GM12801 (cell line): ENCODE measurements around the gene COL4A3.

ENCODE experiments used
- TF ChIP-seq, protein P1 (sequence below): IDR thresholded peaks from one replicate; pipeline ENCODE4 v1.5.1; 2011; ENCODE audit warnings: control low read depth; ENCODE audit not compliant: insufficient read length; ENCODE audit errors: extremely low read depth

COL4A3 gene

DNA sequence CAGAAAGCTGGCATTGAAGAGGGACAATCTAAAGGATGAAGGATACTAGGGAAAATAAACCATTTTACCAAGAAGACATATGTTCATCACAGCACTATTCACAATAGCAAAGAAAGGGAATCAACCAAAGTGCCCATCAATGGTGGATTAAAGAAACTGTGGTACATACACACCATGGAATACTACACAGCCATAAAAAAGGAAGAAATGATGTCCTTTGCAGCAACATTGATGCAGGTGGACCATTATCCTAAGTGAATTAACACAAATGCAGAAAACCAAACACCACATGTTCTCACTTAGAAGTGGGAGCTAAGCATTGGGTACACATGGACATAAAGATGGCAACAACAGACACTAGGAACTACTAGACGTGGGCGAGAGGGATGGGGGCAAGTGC, 153.4 kb downstream of the COL4A3 start:
- TF ChIP-seq, protein P1, sequence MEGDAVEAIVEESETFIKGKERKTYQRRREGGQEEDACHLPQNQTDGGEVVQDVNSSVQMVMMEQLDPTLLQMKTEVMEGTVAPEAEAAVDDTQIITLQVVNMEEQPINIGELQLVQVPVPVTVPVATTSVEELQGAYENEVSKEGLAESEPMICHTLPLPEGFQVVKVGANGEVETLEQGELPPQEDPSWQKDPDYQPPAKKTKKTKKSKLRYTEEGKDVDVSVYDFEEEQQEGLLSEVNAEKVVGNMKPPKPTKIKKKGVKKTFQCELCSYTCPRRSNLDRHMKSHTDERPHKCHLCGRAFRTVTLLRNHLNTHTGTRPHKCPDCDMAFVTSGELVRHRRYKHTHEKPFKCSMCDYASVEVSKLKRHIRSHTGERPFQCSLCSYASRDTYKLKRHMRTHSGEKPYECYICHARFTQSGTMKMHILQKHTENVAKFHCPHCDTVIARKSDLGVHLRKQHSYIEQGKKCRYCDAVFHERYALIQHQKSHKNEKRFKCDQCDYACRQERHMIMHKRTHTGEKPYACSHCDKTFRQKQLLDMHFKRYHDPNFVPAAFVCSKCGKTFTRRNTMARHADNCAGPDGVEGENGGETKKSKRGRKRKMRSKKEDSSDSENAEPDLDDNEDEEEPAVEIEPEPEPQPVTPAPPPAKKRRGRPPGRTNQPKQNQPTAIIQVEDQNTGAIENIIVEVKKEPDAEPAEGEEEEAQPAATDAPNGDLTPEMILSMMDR = no peak

DNA sequence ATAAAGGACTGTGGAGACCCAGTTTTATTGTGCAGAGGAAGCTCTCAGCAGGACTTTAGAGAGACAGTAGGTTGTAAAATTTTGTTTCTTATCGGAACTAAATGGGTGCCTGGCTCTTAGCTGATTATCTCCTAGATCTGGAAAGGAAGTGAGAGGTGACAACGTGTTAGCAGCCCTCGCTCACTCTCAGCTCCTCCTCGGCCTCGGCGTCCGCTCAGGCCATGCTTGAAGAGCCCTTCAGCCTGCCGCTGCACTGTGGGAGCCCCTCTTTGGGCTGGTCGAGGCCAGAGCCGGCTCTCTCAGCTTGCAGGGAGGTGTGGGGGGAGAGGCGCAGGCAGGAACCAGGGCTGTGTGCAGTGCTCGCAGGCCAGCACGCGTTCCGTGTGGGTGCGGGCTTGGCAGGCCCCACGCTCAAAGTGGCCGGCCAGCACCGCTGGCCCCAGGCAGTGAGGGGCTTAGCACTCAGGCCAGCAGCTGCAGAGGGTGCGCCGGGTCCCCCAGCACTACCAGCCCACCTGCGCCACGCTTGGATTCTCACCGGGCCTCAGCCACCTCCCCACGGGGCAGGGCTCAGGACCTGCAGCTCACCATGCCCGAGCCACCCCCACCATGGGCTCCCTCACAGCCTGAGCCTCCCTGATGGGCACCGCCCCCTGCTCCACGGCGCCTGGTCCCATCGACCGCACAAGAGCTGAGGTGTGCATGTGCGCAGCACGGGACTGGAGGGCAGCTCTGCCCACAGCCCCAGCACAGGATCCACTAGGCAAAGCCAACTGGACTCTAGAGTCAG, 156.1 kb downstream of the COL4A3 start:
- TF ChIP-seq, protein P1 = no peak

DNA sequence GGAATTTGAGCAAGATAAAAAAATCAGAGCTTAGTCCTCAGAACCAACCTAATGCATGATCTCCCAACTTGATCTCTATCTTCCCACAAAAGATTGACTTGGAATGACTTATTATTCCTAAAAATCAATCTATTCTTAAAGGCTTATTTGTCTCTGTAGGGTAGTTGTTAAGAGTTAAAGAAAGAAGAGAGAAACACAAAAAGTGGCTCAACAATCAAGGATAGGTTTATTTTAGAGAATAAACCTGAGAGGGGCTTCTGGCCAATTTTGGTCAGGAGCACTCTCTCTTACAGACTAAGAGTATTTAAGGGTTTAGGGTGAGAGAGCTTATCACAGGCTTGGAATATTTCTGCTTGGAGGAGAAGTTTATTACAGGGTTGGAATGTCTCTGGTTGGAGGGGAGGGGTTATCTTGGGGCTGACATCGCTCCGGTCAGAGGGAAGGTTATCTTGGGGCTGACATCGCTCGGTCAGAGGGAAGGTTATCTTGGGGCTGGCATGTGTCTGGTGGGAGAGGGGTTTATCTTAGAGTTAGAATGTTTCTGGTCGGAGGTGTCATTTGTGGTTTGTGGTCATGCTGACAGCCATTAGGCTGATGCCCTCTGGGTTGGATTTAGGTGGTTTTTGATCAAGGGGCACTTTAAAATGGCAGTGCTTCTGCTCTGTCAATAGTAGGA, 158.2 kb downstream of the COL4A3 start:
- TF ChIP-seq, protein P1 = no peak

DNA sequence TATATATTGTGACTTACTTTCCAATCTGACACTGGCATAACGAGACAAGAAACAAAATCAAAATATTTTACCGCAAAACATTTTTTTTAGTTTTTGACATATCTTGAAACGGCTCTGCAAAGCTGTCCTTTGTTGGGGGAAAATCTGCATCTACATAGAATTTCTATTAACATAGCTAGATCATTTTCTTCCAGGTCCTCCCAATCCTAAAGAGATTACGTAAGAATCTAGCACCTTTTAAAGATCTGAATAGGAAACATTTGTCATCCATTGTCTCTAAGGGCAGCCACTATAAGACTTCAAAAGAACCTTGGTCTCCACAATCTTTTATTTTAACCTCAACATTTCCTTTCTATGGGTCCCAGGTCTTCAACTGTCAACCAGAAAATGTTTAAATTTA, 159.4 kb downstream of the COL4A3 start:
- TF ChIP-seq, protein P1 = no peak

DNA sequence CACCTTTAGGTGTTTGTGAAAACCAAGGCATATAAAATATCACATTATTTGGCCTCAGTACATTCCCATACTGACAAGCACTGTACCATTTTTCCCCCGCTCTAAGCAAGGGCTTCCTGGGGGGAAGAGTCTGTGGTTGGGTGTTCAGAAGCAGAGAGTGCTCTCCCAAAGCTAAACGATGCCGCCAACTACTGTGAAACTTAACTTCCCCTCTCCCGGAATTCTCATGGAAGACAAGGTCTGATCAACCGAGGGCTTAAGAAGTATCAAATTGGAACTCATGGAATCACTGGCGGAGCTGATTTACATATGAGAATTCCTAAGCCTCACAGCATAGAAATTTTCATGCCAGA, 160.2 kb downstream of the COL4A3 start:
- TF ChIP-seq, protein P1 = no peak

DNA sequence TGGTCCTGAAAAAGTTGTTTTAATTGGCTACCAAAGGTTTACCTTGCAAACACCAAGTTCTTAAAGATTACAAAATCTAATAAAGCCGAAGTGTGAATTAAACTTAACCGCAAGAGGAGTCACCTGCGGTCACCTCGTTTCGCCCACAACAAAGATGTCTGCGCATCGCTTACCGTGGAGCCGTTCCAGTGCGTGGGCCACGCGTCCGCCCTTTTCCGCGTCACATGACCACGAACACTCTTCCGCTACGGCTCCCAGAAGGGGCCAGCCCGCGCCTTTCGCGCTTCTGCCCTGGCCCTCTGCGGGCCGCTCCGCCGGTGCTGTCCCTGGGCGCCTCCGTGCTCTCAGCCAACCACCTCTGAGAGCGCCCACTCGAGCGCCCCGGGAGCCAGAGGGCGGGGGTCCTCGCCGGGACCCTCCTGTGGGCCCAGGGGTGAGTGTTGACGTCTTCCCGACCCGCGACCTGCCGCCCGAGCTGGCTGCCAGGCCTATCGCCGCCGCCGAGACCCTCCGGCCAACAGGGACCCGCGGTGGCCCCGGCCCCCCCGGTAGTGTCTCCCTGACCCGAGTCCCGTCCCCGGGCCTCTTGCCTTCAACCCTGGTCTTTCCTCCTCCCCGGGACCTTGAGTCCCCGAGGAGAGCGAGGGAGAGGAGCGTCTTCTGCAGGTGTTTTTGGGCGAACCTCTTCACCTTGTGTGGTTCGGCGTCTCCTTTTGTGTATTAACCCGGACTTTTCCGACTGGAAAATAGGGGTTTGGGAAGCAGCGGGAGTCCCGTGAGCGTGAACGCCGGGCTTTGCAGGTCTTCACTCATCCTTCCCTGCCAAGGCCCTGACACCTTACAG, 160.8 kb downstream of the COL4A3 start, which contains the start of gene MFF:
MFF (plus strand) TSS at position 257 of the 844 bp plus-strand sequence. CDS start 5,415 bp downstream, outside the sequence.
- TF ChIP-seq, protein P1 = no peak

DNA sequence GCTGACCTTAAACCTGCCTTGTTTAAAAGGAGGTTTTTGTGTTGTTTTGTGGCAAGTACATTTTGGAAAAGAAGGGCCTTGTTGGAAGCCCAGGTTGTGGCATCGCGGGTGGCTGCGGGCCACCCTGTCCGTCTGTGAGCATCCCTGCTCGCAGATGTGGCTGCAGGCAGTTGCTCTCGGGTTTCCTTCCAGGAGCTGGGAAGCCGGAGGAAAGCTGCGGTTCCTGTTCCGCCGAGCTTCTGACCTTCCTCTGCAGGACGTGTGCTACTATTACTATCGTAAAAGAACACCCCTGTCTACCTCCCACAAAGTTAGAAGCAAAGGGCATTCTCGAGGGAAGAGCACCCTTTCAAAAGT, 161.4 kb downstream of the COL4A3 start:
- TF ChIP-seq, protein P1 = no peak
